Measurements from ENCODE around the gene PRDX5. TPM values are rescaled to one million over a fixed set of nuclear protein-coding genes. Genes with fewer than 3 reads are reported as not detected.

PRDX5 gene
- total and polyA plus RNA-seq, 10 of the 15 experiments (the other 5 are each of a cell fraction or from before 2014, with no cell fraction given): 95.7 to 406 (median 240) TPM

- TF ChIP-seq NR2C2 (IDR thresholded peaks at IDR 0.05; ENCODE audit: borderline replicate concordance, control insufficient read depth, insufficient read length, low read depth) (no peak), RBBP5 (conservative IDR thresholded peaks at IDR 0.05) (no peak), MTA2 (IDR thresholded peaks at IDR 0.05; ENCODE audit: low read depth) (peak; percentile 70; the same call in 1 of the 2 replicates), NRF1 (conservative IDR thresholded peaks at IDR 0.05; ENCODE audit: low read depth, low read length) (no peak), IRF4 (IDR thresholded peaks at IDR 0.05; ENCODE audit: low read depth, low read length) (peak; percentile 91), SMC3 (IDR thresholded peaks at IDR 0.05; ENCODE audit: borderline replicate concordance, low read length) (peak; percentile 64; the same call in 1 of the 2 replicates), RELA (IDR thresholded peaks at IDR 0.05; ENCODE audit: borderline replicate concordance, partially characterized antibody) (no peak), RFX5 (IDR thresholded peaks at IDR 0.05; ENCODE audit: low read depth, low read length) (no peak), EED (IDR thresholded peaks at IDR 0.05; ENCODE audit: low read depth) (peak; percentile 87), IRF3 (IDR thresholded peaks at IDR 0.05) (no peak), YY1 (IDR thresholded peaks at IDR 0.05; ENCODE audit: low read depth, low read length) (peak; percentile 74), PAX5 (IDR thresholded peaks at IDR 0.05; ENCODE audit: borderline replicate concordance, low read depth, low read length) (peak; percentile 94), TCF3 (IDR thresholded peaks at IDR 0.05; ENCODE audit: borderline replicate concordance, insufficient read depth, low read depth, low read length) (no peak), SP1 (IDR thresholded peaks at IDR 0.05; ENCODE audit: low read depth, low read length) (no peak), TARDBP (IDR thresholded peaks at IDR 0.05; ENCODE audit: borderline replicate concordance) (no peak), POU2F2 (IDR thresholded peaks at IDR 0.05; ENCODE audit: borderline replicate concordance, low read depth, low read length) (peak; percentile 38; the same call in 2 of the 3 replicates), BACH1 (IDR thresholded peaks at IDR 0.05; ENCODE audit: borderline replicate concordance) (peak; percentile 96)
- TF ChIP-seq, protein P1, sequence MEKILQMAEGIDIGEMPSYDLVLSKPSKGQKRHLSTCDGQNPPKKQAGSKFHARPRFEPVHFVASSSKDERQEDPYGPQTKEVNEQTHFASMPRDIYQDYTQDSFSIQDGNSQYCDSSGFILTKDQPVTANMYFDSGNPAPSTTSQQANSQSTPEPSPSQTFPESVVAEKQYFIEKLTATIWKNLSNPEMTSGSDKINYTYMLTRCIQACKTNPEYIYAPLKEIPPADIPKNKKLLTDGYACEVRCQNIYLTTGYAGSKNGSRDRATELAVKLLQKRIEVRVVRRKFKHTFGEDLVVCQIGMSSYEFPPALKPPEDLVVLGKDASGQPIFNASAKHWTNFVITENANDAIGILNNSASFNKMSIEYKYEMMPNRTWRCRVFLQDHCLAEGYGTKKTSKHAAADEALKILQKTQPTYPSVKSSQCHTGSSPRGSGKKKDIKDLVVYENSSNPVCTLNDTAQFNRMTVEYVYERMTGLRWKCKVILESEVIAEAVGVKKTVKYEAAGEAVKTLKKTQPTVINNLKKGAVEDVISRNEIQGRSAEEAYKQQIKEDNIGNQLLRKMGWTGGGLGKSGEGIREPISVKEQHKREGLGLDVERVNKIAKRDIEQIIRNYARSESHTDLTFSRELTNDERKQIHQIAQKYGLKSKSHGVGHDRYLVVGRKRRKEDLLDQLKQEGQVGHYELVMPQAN (conservative IDR thresholded peaks at IDR 0.05): peak; percentile 40; the same call in 1 of the 2 replicates
- TF ChIP-seq, protein P2, sequence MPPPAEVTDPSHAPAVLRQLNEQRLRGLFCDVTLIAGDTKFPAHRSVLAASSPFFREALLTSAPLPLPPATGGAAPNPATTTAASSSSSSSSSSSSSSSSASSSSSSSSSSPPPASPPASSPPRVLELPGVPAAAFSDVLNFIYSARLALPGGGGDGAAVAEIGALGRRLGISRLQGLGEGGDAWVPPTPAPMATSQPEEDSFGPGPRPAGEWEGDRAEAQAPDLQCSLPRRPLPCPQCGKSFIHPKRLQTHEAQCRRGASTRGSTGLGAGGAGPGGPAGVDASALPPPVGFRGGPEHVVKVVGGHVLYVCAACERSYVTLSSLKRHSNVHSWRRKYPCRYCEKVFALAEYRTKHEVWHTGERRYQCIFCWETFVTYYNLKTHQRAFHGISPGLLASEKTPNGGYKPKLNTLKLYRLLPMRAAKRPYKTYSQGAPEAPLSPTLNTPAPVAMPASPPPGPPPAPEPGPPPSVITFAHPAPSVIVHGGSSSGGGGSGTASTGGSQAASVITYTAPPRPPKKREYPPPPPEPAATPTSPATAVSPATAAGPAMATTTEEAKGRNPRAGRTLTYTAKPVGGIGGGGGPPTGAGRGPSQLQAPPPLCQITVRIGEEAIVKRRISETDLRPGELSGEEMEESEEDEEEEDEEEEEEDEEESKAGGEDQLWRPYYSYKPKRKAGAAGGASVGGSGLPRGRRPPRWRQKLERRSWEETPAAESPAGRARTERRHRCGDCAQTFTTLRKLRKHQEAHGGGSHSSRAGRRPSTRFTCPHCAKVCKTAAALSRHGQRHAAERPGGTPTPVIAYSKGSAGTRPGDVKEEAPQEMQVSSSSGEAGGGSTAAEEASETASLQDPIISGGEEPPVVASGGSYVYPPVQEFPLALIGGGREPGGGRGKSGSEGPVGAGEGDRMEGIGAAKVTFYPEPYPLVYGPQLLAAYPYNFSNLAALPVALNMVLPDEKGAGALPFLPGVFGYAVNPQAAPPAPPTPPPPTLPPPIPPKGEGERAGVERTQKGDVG (CRISPR knock-in tag; IDR thresholded peaks at IDR 0.05): no peak
- TF ChIP-seq, protein P3, sequence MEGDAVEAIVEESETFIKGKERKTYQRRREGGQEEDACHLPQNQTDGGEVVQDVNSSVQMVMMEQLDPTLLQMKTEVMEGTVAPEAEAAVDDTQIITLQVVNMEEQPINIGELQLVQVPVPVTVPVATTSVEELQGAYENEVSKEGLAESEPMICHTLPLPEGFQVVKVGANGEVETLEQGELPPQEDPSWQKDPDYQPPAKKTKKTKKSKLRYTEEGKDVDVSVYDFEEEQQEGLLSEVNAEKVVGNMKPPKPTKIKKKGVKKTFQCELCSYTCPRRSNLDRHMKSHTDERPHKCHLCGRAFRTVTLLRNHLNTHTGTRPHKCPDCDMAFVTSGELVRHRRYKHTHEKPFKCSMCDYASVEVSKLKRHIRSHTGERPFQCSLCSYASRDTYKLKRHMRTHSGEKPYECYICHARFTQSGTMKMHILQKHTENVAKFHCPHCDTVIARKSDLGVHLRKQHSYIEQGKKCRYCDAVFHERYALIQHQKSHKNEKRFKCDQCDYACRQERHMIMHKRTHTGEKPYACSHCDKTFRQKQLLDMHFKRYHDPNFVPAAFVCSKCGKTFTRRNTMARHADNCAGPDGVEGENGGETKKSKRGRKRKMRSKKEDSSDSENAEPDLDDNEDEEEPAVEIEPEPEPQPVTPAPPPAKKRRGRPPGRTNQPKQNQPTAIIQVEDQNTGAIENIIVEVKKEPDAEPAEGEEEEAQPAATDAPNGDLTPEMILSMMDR (IDR thresholded peaks at IDR 0.05 in 2 of 3, conservative IDR thresholded peaks at IDR 0.05 in 1 of 3; ENCODE audit: control insufficient read depth in 2 of 3, extremely low read depth in 1 of 3, insufficient read depth in 1 of 3, low read depth in 3 of 3, low read length in 3 of 3): peak; percentile 78 to 86 (median 82)
- TF ChIP-seq, protein P4, sequence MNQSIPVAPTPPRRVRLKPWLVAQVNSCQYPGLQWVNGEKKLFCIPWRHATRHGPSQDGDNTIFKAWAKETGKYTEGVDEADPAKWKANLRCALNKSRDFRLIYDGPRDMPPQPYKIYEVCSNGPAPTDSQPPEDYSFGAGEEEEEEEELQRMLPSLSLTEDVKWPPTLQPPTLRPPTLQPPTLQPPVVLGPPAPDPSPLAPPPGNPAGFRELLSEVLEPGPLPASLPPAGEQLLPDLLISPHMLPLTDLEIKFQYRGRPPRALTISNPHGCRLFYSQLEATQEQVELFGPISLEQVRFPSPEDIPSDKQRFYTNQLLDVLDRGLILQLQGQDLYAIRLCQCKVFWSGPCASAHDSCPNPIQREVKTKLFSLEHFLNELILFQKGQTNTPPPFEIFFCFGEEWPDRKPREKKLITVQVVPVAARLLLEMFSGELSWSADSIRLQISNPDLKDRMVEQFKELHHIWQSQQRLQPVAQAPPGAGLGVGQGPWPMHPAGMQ (IDR thresholded peaks at IDR 0.05; ENCODE audit: borderline replicate concordance): no peak
Measured at GRCh38 chr11:64331569-64332371, 13.8 kb downstream of the PRDX5 start (continued).

All from GM12878 (cell line).